AG09309 (cell line): ENCODE data around the gene HERC2.

Source experiments
- DNase-seq: peaks from one replicate; pipeline ENCODE4 v3.0.0-alpha.2; 2010; ENCODE audit warnings: low read depth
- H3K4me3 ChIP-seq: 2 replicates; pipeline ENCODE4 v1.5.1; 2011; ENCODE audit warnings: mild to moderate bottlenecking, low read depth, low read length, moderate library complexity; ENCODE audit not compliant: control insufficient read depth
- CTCF ChIP-seq: IDR thresholded peaks from 2 replicates; pipeline ENCODE4 v1.5.1; 2011; ENCODE audit warnings: mild to moderate bottlenecking, low read depth, low read length, inconsistent platforms; ENCODE audit not compliant: insufficient read depth, control insufficient read depth; ENCODE audit errors: missing control alignments

HERC2 gene

DNA sequence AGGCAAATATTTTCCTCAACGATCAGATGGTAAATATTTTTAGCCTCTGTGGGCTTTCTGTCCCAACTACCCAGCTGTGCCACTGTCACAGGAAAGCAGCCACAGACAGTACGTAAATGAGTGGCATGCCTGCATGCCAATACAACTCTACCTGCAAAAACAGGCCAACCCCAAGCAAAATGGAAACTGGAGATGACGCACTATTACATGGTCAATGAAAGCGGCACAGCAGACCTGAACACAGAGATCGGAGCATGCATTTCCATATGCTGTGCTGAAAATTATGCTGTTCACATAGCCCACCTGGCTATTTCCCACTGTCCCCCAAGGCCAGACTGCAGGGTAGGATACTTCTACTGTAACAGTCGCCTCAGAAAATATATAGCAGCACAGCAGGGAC, 57.8 kb downstream of the HERC2 start:
- no peak for DNase-seq
- TF ChIP-seq CTCF, result no peak
- no peak overlapping the region for H3K4me3 ChIP-seq

DNA sequence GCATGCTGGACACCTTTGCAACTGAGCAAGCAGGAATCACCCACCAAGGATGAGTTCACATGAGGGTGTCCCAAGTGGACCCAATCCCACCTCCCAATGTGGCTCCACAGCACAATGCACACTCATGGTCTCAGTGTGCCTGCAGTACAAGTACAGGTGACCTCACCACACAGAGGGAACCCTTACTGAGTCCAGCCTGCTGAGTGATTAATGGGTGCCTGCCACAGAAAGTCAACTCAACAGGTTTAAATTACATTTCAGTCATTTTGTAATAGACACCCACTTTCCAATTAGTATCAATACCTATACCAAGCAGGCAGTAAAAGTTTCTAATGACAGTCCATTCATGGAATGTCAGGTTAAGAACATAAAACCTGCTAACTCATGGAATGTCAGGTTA, 59.5 kb downstream of the HERC2 start:
- TF ChIP-seq CTCF, result no peak
- no peak for DNase-seq

GRCh38 chr15:28260722-28261121, 61.3 kb downstream of the HERC2 start:
- DNase-seq, result no peak
- TF ChIP-seq CTCF, result no peak
- H3K4me3 ChIP-seq, result no peak overlapping the region

More for the DNA sequence above, 59.5 kb downstream of the HERC2 start:
- H3K4me3 ChIP-seq, result no peak overlapping the region

- no peak overlapping the region for H3K4me3 ChIP-seq
- DNase-seq, result no peak
- no peak for TF ChIP-seq CTCF
Measured at GRCh38 chr15:28260317-28260716, 61.7 kb downstream of the HERC2 start.

GRCh38 chr15:28255965-28256364, 66.0 kb downstream of the HERC2 start:
- no peak for TF ChIP-seq CTCF
- H3K4me3 ChIP-seq, result no peak overlapping the region
- no peak for DNase-seq

DNA sequence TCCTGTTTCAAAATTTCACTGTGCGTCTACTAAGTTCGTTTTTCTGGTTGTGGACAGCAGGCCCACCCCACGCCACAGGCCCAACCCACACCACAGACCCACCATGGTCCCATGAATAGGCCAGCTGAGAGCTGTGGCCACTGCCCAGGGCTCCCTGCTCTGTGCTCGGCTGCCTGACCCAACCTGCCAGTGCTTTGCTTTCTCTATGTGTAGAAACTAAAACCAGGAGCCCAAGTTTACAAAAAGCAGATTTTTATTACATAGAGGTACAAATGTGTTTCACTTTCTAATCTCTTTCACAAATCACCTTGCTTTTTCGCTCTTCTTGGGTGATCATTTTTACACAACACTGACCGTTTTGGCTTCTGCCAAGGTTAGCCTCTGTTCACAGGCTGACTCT, 69.1 kb downstream of the HERC2 start:
- DNase-seq, result no peak
- H3K4me3 ChIP-seq, result no peak overlapping the region
- TF ChIP-seq CTCF, result no peak

DNA sequence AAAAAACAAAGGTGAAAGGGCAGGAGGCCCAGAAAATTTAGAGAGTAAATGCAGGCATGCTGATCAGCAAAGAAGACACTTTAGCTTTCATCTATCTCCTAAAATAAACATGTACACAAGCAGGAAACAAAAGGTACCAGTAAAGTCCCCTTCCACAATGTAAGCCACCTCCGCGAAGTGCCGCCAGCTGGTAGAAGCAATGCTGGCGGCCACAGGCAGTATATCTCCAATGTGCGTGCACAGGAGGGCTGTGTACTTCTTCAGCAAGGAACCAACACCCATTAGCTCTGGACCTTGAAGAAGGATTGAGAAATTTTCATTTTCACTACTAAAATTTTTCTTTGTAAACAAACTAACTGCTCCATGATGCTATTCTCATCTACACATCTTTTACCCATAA, 75.4 kb downstream of the HERC2 start:
- TF ChIP-seq CTCF, result no peak
- DNase-seq, result no peak
- no peak overlapping the region for H3K4me3 ChIP-seq
